ENCODE measurements around the gene CRTAC1.

The CRTAC1 gene

GRCh38 chr10:97898429-97898828 lies 132.0 kb downstream of the CRTAC1 start:
- DNase-seq (ENCODE audit: low spot score) = no peak

- no peak for DNase-seq (ENCODE audit: low spot score)
These were observed 133.6 kb downstream of the CRTAC1 start for GRCh38 chr10:97896756-97897358.

GRCh38 chr10:97895915-97896314 lies 134.5 kb downstream of the CRTAC1 start:
- no peak for DNase-seq (ENCODE audit: low spot score)

- DNase-seq (ENCODE audit: low spot score) = no peak
These were observed 135.3 kb downstream of the CRTAC1 start for GRCh38 chr10:97895084-97895483.

GRCh38 chr10:97894092-97894491 lies 136.3 kb downstream of the CRTAC1 start:
- DNase-seq (ENCODE audit: low spot score) = no peak

- DNase-seq (ENCODE audit: low spot score) = no peak
These were observed 137.5 kb downstream of the CRTAC1 start for GRCh38 chr10:97892939-97893338.

- DNase-seq (ENCODE audit: low spot score) = no peak
These were observed 137.9 kb downstream of the CRTAC1 start for GRCh38 chr10:97892506-97892905.

GRCh38 chr10:97891497-97892167 lies 138.8 kb downstream of the CRTAC1 start:
- DNase-seq (ENCODE audit: low spot score) = no peak

- no peak for DNase-seq (ENCODE audit: low spot score)
These were observed 140.8 kb downstream of the CRTAC1 start for GRCh38 chr10:97889461-97890265.

GRCh38 chr10:97888641-97889262 lies 141.7 kb downstream of the CRTAC1 start:
- DNase-seq (ENCODE audit: low spot score) = no peak

GRCh38 chr10:97888134-97888533 lies 142.3 kb downstream of the CRTAC1 start:
- DNase-seq (ENCODE audit: low spot score) = no peak

GRCh38 chr10:97887399-97887798 lies 143.0 kb downstream of the CRTAC1 start:
- no peak for DNase-seq (ENCODE audit: low spot score)

GRCh38 chr10:97886286-97886685 lies 144.1 kb downstream of the CRTAC1 start:
- no peak for DNase-seq (ENCODE audit: low spot score)

GRCh38 chr10:97883092-97883485 lies 147.3 kb downstream of the CRTAC1 start:
- DNase-seq (ENCODE audit: low spot score) = no peak

- no peak for DNase-seq (ENCODE audit: low spot score)
These were observed 148.0 kb downstream of the CRTAC1 start for GRCh38 chr10:97882142-97883091.

- DNase-seq (ENCODE audit: low spot score) = no peak
These were observed 150.3 kb downstream of the CRTAC1 start for GRCh38 chr10:97880109-97880508.

GRCh38 chr10:97879241-97879640 lies 151.2 kb downstream of the CRTAC1 start:
- no peak for DNase-seq (ENCODE audit: low spot score)

GRCh38 chr10:97876402-97876801 lies 154.0 kb downstream of the CRTAC1 start:
- DNase-seq (ENCODE audit: low spot score) = no peak

- DNase-seq (ENCODE audit: low spot score) = no peak
These were observed 155.0 kb downstream of the CRTAC1 start for GRCh38 chr10:97875391-97875790.

- DNase-seq (ENCODE audit: low spot score) = no peak
These were observed 156.1 kb downstream of the CRTAC1 start for GRCh38 chr10:97874332-97874731.

GRCh38 chr10:97873569-97873968 lies 156.9 kb downstream of the CRTAC1 start:
- DNase-seq (ENCODE audit: low spot score) = no peak

- no peak for DNase-seq (ENCODE audit: low spot score)
These were observed 159.4 kb downstream of the CRTAC1 start for GRCh38 chr10:97870990-97871389.

All from hepatic stellate cell (primary cell).